ENCODE measurements around the gene TFB2M. TPM values are rescaled to one million over a fixed set of nuclear protein-coding genes. Genes with fewer than 3 reads are reported as not detected.

Gene TFB2M
- total RNA-seq, 3 donors from 2014 or later (not counting 1 experiment from before 2014, with no cell fraction given): 13.4 to 15.1 (median 15.1) TPM

- no peaks in the 10 kb centered on the region for H3K9me3 Mint-ChIP-seq
- WGBS (ENCODE audit: insufficient coverage): 75% methylated on average over 1 of the region's 1 CpG
- H3K4me1 Mint-ChIP-seq: peaks cover 0 to 6% of the 10 kb centered on the region in 2 donors
- H3K27ac ChIP-seq (ENCODE audit: low read length): no peak overlapping the region
- peaks cover 9% of the 10 kb centered on the region for H3K9me3 ChIP-seq (ENCODE audit: control insufficient read depth, insufficient read depth, low read length)
- H3K4me3 ChIP-seq (ENCODE audit: low read length): no peak overlapping the region
- no peak overlapping the region for H3K27ac Mint-ChIP-seq
- DNase-seq: no peak
- intact Hi-C loops (cut with micrococcal nuclease): no loop called here
- TF ChIP-seq CTCF (IDR thresholded peaks at IDR 0.05): no peak
- no peaks in the 10 kb centered on the region for H3K36me3 Mint-ChIP-seq
- ATAC-seq: no peak
- H3K4me1 ChIP-seq (ENCODE audit: control insufficient read depth, insufficient read depth, low read length): peaks cover under 1% of the 10 kb centered on the region
- H3K36me3 ChIP-seq (ENCODE audit: control insufficient read depth, insufficient read depth, low read length): no peaks in the 10 kb centered on the region
- no peaks in the 10 kb centered on the region for H3K27me3 ChIP-seq (ENCODE audit: control insufficient read depth, insufficient read depth, low read length)
- no peaks in the 10 kb centered on the region for H3K27me3 Mint-ChIP-seq (ENCODE audit: low read depth in 2 of 2)
- H3K4me3 Mint-ChIP-seq: no peak overlapping the region
Observed at GRCh38 chr1:246534114-246534513, 31.9 kb downstream of the TFB2M start.

- ATAC-seq (no peak), DNase-seq (no peak)
- TF ChIP-seq CTCF (IDR thresholded peaks at IDR 0.05): no peak
- Histone ChIP-seq H3K27me3 (ENCODE audit: control insufficient read depth, insufficient read depth, low read length) (no peaks in the 10 kb centered on the region), H3K36me3 (ENCODE audit: control insufficient read depth, insufficient read depth, low read length) (no peaks in the 10 kb centered on the region), H3K27ac (ENCODE audit: low read length) (no peak overlapping the region), H3K4me1 (ENCODE audit: control insufficient read depth, insufficient read depth, low read length) (peaks cover 7% of the 10 kb centered on the region), H3K4me3 (ENCODE audit: low read length) (no peak overlapping the region), H3K9me3 (ENCODE audit: control insufficient read depth, insufficient read depth, low read length) (peaks cover 9% of the 10 kb centered on the region)
- no peaks in the 10 kb centered on the region for H3K9me3 Mint-ChIP-seq
- no peak overlapping the region for H3K27ac Mint-ChIP-seq
- WGBS (ENCODE audit: insufficient coverage): 91% methylated on average over 2 of the region's 2 CpGs
- no peaks in the 10 kb centered on the region for H3K36me3 Mint-ChIP-seq
- intact Hi-C loops (cut with micrococcal nuclease): no loop called here
- H3K4me3 Mint-ChIP-seq: no peak overlapping the region
- peaks cover 4 to 11% of the 10 kb centered on the region in 2 donors for H3K4me1 Mint-ChIP-seq
- H3K27me3 Mint-ChIP-seq (ENCODE audit: low read depth in 2 of 2): no peaks in the 10 kb centered on the region
Observed at GRCh38 chr1:246533371-246533905, 32.6 kb downstream of the TFB2M start.

GRCh38 chr1:246532519-246532918 lies 33.5 kb downstream of the TFB2M start:
- H3K27ac ChIP-seq (ENCODE audit: low read length): no peak overlapping the region
- Mint-ChIP-seq H3K4me3 (no peak overlapping the region), H3K27ac (no peak overlapping the region), H3K36me3 (no peaks in the 10 kb centered on the region), H3K9me3 (no peaks in the 10 kb centered on the region), H3K4me1 (peaks cover 13 to 20% of the 10 kb centered on the region in 2 donors), H3K27me3 (ENCODE audit: low read depth in 2 of 2) (no peaks in the 10 kb centered on the region)
- no peak for ATAC-seq
- no peak for TF ChIP-seq CTCF (IDR thresholded peaks at IDR 0.05)
- H3K4me1 ChIP-seq (ENCODE audit: control insufficient read depth, insufficient read depth, low read length): peaks cover 16% of the 10 kb centered on the region
- no peak for DNase-seq
- peaks cover 9% of the 10 kb centered on the region for H3K9me3 ChIP-seq (ENCODE audit: control insufficient read depth, insufficient read depth, low read length)
- no peak overlapping the region for H3K4me3 ChIP-seq (ENCODE audit: low read length)
- intact Hi-C loops (cut with micrococcal nuclease): no loop called here
- no CpG with 5 or more reads among the region's 1 CpG for WGBS (ENCODE audit: insufficient coverage)
- H3K36me3 ChIP-seq (ENCODE audit: control insufficient read depth, insufficient read depth, low read length): no peaks in the 10 kb centered on the region
- H3K27me3 ChIP-seq (ENCODE audit: control insufficient read depth, insufficient read depth, low read length): no peaks in the 10 kb centered on the region

GRCh38 chr1:246530482-246530881 lies 35.6 kb downstream of the TFB2M start:
- Mint-ChIP-seq H3K27ac (no peak overlapping the region), H3K36me3 (no peaks in the 10 kb centered on the region), H3K4me1 (peaks cover 26% of the 10 kb centered on the region in 2 donors), H3K4me3 (no peak overlapping the region), H3K9me3 (no peaks in the 10 kb centered on the region), H3K27me3 (ENCODE audit: low read depth in 2 of 2) (no peaks in the 10 kb centered on the region)
- no peak for DNase-seq
- 83% methylated on average over 2 of the region's 2 CpGs for WGBS (ENCODE audit: insufficient coverage)
- Histone ChIP-seq H3K36me3 (ENCODE audit: control insufficient read depth, insufficient read depth, low read length) (no peaks in the 10 kb centered on the region), H3K4me1 (ENCODE audit: control insufficient read depth, insufficient read depth, low read length) (peaks cover 26% of the 10 kb centered on the region), H3K27me3 (ENCODE audit: control insufficient read depth, insufficient read depth, low read length) (no peaks in the 10 kb centered on the region), H3K27ac (ENCODE audit: low read length) (no peak overlapping the region), H3K9me3 (ENCODE audit: control insufficient read depth, insufficient read depth, low read length) (peaks cover 14% of the 10 kb centered on the region), H3K4me3 (ENCODE audit: low read length) (no peak overlapping the region)
- no peak for TF ChIP-seq CTCF (IDR thresholded peaks at IDR 0.05)
- intact Hi-C loops (cut with micrococcal nuclease): no loop called here
- no peak for ATAC-seq
